ENCODE results near the gene C12orf75.
"Not testable (repeated sequence)": the region's sequence is repeated elsewhere in the genome, so short reads cannot be mapped to it uniquely, and the experiment has no call there.

The C12orf75 gene

DNA sequence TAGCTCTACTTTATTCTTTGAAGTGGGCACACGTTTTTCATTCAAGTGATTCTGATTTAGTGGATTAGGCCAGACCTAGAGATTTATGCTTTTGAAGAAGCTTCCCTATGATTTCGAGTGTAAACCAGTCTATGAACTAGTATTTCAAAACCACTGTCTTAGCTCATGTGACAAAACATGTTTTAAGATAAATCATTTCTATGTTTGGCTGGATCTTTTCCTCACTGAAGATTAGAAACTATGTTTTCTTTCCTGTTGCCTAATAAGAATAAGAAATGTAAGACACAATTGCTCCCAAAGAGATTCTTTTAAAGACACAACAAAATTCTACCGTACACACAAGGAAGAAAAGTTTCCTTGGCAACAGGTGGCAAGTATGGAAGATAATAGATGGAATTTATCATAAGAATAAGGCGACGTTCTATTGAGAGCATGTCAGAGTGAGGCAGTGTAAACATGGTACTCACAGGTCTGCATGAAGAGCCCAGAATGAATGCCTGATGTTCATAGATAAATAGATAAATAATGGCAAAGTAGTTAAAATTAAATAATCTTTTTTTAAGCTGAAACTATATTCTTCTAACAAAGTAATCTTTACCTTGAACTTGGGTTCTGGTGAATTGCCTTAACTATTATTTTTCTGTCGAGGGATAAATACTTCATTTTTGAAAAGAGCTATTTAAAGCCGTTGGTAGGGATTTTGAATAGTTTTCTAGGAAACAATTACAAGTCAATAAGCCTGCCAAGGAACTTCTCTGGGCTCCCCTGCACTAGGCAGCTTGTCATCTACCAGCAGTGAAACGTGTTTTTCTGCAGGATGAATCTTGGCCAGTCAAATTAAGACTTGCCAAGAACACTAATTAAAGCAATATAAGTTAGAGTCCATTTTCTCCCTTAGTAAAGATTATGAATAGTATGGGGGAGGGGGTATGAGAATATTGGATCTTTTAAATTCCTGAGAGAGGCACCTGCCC lies 34.1 kb upstream of the C12orf75 start:
- Histone ChIP-seq H3K9ac (ENCODE audit: low read length) (no peak overlapping the region), H3K27me3 (ENCODE audit: control insufficient read depth, insufficient read depth, low read length) (no peaks in the 10 kb centered on the region), H3K36me3 (ENCODE audit: control insufficient read depth, insufficient read depth, low read length) (no peaks in the 10 kb centered on the region), H3K27ac (ENCODE audit: low read depth, low read length) (no peak overlapping the region), H3K4me3 (ENCODE audit: low read length) (no peak overlapping the region), H3K4me1 (ENCODE audit: control insufficient read depth, insufficient read depth, low read length) (no peaks in the 10 kb centered on the region)

DNA sequence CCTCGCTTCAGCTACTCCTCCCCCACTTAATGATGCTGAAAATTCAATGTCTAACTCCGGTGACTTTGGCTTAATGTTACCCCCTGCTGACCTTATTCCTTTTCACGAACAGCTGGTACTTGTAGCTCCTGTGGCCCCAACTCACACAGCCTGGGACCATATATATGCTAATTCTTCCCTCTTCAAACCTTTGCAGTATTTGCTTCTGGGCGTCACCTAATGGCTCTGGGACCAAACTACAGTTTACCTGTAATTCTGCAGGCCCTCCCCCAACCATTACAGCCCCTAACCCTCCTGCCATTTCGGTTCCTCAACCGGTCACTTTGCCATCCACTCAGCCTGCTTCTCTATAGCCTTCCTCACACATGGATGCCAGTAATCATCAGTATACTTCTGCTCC lies 29.6 kb upstream of the C12orf75 start:
- H3K9ac ChIP-seq (ENCODE audit: low read length), result no peak overlapping the region
- H3K27ac ChIP-seq (ENCODE audit: low read depth, low read length), result no peak overlapping the region
- no peaks in the 10 kb centered on the region for H3K36me3 ChIP-seq (ENCODE audit: control insufficient read depth, insufficient read depth, low read length)
- H3K27me3 ChIP-seq (ENCODE audit: control insufficient read depth, insufficient read depth, low read length), result no peaks in the 10 kb centered on the region
- H3K4me3 ChIP-seq (ENCODE audit: low read length), result no peak overlapping the region
- no peaks in the 10 kb centered on the region for H3K4me1 ChIP-seq (ENCODE audit: control insufficient read depth, insufficient read depth, low read length)

DNA sequence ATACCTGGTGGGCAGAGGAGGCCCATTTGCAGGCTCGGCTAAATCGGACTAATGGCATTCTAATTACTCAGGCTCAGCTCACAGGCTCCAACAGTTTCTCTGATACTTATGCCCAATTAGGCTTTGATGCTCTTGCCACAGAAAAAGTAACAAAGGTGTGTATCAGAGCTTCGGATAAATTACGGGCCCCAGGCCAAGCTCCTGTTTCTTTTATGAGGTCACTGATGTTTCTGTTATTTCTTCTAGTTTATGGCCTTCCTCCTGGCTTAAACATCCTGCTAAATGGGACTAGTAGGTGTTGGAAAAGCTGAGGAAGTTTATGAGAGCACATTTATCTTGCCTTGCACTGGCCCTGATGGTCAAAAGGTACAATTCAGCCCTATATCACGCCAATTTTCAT lies 28.8 kb upstream of the C12orf75 start:
- H3K4me1 ChIP-seq (ENCODE audit: control insufficient read depth, insufficient read depth, low read length), result no peaks in the 10 kb centered on the region
- no peak overlapping the region for H3K9ac ChIP-seq (ENCODE audit: low read length)
- H3K27me3 ChIP-seq (ENCODE audit: control insufficient read depth, insufficient read depth, low read length), result no peaks in the 10 kb centered on the region
- no peaks in the 10 kb centered on the region for H3K36me3 ChIP-seq (ENCODE audit: control insufficient read depth, insufficient read depth, low read length)
- H3K4me3 ChIP-seq (ENCODE audit: low read length), result no peak overlapping the region
- H3K27ac ChIP-seq (ENCODE audit: low read depth, low read length), result no peak overlapping the region

DNA sequence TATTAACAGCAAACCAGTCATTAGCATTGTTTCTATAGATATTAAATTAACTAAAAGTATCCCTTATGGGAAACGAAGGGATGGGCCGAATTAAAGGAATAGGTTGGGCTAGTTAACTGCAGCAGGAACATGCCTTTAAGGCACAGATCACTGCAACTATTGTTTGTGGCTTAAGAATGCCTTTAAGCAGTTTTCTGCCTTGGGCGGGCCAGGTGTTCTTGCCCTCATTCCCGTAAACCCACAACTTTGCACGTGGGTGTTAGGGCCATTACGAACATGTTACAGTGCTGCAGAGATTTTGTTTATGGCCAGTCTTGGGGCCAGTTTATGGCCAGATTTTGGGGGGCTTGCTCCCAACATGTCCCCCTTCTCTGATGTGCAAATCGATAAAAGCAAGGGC lies 27.5 kb upstream of the C12orf75 start:
- not testable (repeated sequence) for H3K27me3 ChIP-seq (ENCODE audit: control insufficient read depth, insufficient read depth, low read length); H3K4me3 ChIP-seq (ENCODE audit: low read length); H3K4me1 ChIP-seq (ENCODE audit: control insufficient read depth, insufficient read depth, low read length); H3K9ac ChIP-seq (ENCODE audit: low read length); H3K27ac ChIP-seq (ENCODE audit: low read depth, low read length); H3K36me3 ChIP-seq (ENCODE audit: control insufficient read depth, insufficient read depth, low read length)

DNA sequence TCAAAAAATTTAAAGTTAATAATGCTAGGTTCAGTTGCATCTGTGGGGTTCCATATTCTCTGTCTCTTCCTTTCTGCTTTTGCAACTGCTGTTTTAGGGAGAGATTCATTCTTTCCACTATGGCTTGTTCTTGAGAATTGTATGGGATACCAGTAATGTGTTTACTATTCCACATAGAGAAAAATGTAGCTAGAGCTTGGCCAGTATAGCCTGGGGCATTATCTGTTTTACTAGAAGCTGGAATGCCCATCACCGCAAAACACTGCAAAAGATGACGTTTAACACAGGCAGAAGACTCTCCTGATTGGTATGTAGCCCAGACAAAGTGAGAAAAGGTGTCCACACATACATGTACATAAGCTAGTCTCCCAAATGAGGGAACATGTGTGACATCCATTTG lies 25.9 kb upstream of the C12orf75 start:
- H3K27ac ChIP-seq (ENCODE audit: low read depth, low read length); H3K4me3 ChIP-seq (ENCODE audit: low read length); H3K9ac ChIP-seq (ENCODE audit: low read length): not testable (repeated sequence)

DNA sequence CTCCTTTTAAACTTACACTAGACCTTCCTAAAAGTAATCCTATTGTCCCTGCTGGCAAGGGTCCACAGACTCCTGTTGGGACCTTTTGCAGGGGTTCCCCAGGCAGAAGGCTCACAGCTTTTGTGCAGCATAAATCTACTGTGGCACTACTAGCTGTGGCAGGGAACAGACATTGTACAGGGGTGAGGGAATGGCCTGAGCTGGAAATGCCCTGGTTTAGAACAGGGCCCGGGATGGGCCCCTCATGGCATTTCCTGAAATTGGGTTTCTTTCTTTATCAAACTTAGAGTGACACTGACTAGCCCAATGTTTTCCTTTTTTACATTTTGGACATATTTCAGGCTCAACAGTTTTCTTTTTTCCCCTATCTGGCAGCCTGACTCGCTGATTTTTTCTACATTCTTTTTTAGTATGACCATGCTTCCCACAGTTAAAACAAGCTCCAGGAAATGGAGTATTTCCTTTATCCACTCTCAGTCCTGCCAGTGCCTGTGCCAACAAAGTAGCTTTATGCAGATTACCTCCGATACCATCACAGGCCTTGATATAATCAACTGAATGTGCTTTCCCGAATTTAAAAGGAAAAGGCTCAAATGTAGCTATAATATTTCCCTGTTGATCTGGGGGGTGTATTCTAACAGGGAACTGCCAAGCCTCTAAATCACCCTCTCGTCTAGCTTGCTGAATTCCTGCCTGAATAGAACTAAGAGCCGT lies 22.7 kb upstream of the C12orf75 start:
- not testable (repeated sequence) for H3K27ac ChIP-seq (ENCODE audit: low read depth, low read length); H3K36me3 ChIP-seq (ENCODE audit: control insufficient read depth, insufficient read depth, low read length); H3K4me3 ChIP-seq (ENCODE audit: low read length); H3K4me1 ChIP-seq (ENCODE audit: control insufficient read depth, insufficient read depth, low read length); H3K9ac ChIP-seq (ENCODE audit: low read length); H3K27me3 ChIP-seq (ENCODE audit: control insufficient read depth, insufficient read depth, low read length)

More for the DNA sequence above, 25.9 kb upstream of the C12orf75 start:
- not testable (repeated sequence) for H3K36me3 ChIP-seq (ENCODE audit: control insufficient read depth, insufficient read depth, low read length); H3K4me1 ChIP-seq (ENCODE audit: control insufficient read depth, insufficient read depth, low read length); H3K27me3 ChIP-seq (ENCODE audit: control insufficient read depth, insufficient read depth, low read length)

DNA sequence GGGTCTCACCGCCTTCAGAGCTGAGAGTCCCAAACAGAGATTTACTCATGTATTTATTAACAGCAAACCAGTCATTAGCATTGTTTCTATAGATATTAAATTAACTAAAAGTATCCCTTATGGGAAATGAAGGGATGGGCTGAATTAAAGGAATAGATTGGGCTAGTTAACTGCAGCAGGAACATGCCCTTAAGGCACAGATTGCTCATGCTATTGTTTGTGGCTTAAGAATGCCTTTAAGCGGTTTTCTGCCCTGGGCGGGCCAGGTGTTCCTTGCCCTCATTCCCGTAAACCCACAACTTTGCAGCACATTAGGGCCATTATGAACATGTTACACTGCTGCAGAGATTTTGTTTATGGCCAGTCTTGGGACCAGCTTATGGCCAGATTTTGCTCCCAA lies 21.7 kb upstream of the C12orf75 start:
- H3K27ac ChIP-seq (ENCODE audit: low read depth, low read length); H3K27me3 ChIP-seq (ENCODE audit: control insufficient read depth, insufficient read depth, low read length); H3K9ac ChIP-seq (ENCODE audit: low read length); H3K4me3 ChIP-seq (ENCODE audit: low read length); H3K36me3 ChIP-seq (ENCODE audit: control insufficient read depth, insufficient read depth, low read length); H3K4me1 ChIP-seq (ENCODE audit: control insufficient read depth, insufficient read depth, low read length): not testable (repeated sequence)

DNA sequence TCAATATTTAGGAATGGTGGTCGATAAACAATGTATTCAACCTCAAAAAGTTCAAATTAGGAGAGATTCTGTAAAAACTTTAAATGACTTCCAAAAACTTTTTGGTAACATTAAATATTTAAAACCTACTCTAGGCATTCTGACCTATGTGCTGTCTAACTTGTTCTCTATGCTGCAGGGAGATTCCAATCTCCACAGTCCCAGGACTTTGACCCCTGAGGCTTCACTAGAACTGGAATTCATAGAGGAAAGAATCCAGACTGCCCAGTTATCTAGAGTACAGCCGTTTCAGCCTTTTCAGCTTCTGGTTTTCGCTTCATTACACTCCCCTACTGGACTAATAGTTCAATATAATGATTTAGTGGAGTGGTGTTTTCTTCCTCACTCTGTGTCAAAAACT lies 21.1 kb upstream of the C12orf75 start:
- H3K27ac ChIP-seq (ENCODE audit: low read depth, low read length); H3K27me3 ChIP-seq (ENCODE audit: control insufficient read depth, insufficient read depth, low read length); H3K36me3 ChIP-seq (ENCODE audit: control insufficient read depth, insufficient read depth, low read length); H3K9ac ChIP-seq (ENCODE audit: low read length); H3K4me1 ChIP-seq (ENCODE audit: control insufficient read depth, insufficient read depth, low read length); H3K4me3 ChIP-seq (ENCODE audit: low read length): not testable (repeated sequence)

DNA sequence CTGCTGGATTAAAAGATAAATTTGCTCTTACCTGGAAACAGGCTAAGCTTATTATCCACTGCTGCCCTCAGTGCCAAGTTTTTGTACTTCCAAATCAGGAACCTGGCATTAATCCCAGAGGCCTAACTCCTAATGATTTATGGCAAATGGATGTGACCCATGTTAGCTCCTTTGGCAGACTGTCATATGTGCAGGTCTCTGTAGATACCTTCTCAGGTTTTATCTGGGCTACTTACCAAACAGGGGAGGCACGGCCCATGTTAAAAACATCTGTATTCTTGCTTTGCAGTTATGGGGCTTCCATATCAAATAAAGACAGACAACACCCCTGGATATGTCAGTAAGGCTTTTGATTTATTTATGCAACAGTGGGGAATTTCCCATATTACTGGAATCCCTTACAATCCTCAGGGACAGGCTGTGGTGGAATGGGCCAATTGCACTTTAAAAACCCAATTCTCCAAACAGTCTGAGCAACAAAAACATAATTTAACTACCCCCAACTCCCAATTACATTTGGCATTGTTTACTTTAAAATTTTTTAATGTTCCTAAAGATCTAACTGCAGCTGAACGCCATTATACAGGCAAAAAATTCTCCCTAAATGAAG lies 19.9 kb upstream of the C12orf75 start:
- not testable (repeated sequence) for H3K4me3 ChIP-seq (ENCODE audit: low read length); H3K9ac ChIP-seq (ENCODE audit: low read length); H3K27me3 ChIP-seq (ENCODE audit: control insufficient read depth, insufficient read depth, low read length); H3K36me3 ChIP-seq (ENCODE audit: control insufficient read depth, insufficient read depth, low read length); H3K4me1 ChIP-seq (ENCODE audit: control insufficient read depth, insufficient read depth, low read length); H3K27ac ChIP-seq (ENCODE audit: low read depth, low read length)

DNA sequence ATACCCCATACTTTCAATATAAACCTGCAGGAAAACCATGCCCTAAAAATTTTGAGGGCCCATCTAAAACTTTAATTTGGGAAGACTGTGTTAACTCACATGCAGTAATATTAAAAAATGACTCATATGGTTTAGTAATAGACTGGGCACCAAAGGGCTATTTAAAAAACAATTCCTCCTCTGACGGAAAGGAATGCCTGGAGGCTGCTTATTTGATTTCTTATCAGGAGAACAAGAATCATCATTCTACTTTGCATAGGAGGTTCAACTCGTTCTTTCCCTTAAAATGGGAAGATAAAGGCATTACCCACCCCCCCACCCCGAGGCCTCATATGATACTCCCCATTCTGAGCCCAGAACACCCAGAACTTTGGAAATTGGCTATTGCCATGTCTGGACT lies 18.6 kb upstream of the C12orf75 start:
- not testable (repeated sequence) for H3K4me3 ChIP-seq (ENCODE audit: low read length); H3K9ac ChIP-seq (ENCODE audit: low read length); H3K27ac ChIP-seq (ENCODE audit: low read depth, low read length); H3K36me3 ChIP-seq (ENCODE audit: control insufficient read depth, insufficient read depth, low read length); H3K4me1 ChIP-seq (ENCODE audit: control insufficient read depth, insufficient read depth, low read length); H3K27me3 ChIP-seq (ENCODE audit: control insufficient read depth, insufficient read depth, low read length)

DNA sequence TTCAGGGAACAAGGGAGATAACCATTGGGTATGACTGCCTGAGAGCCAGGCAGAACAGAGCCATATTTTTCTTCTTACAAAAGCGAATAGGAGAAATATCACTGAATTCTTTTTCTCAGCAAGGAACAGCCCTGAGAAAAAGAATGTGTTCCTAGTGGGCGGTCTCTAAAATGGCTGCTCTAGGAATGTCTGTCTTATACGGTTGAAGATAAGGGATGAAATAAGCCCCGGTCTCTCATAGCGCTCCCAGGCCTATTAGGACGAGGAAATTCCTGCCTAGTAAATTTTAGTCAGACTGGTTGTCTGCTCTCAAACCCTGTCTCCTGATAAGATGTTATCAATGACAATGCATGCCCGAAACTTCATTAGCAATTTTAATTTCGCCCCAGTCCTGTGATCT lies 16.7 kb upstream of the C12orf75 start:
- not testable (repeated sequence) for H3K27me3 ChIP-seq (ENCODE audit: control insufficient read depth, insufficient read depth, low read length); H3K4me1 ChIP-seq (ENCODE audit: control insufficient read depth, insufficient read depth, low read length); H3K27ac ChIP-seq (ENCODE audit: low read depth, low read length); H3K4me3 ChIP-seq (ENCODE audit: low read length); H3K36me3 ChIP-seq (ENCODE audit: control insufficient read depth, insufficient read depth, low read length); H3K9ac ChIP-seq (ENCODE audit: low read length)

DNA sequence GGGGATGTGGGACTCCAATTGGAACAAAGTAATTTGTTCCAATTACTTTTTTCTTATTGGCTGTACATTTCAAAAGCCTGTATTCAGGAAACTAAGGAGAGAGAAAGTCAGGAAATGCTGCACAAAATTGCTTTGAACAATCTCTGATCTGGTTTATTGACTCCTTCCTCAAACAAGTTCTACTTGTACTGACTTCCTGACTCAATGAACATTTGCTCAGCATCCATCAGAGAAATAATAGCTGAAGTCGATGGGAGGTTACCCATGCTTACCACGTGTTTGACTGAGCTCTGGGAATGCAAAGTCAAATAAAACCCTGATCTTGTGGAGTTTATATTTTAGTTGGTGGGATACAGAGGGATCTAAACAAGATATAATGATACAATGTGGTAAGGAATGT lies 15.4 kb upstream of the C12orf75 start:
- H3K27me3 ChIP-seq (ENCODE audit: control insufficient read depth, insufficient read depth, low read length), result no peaks in the 10 kb centered on the region
- no peak overlapping the region for H3K4me3 ChIP-seq (ENCODE audit: low read length)
- no peak overlapping the region for H3K9ac ChIP-seq (ENCODE audit: low read length)
- no peaks in the 10 kb centered on the region for H3K4me1 ChIP-seq (ENCODE audit: control insufficient read depth, insufficient read depth, low read length)
- no peaks in the 10 kb centered on the region for H3K36me3 ChIP-seq (ENCODE audit: control insufficient read depth, insufficient read depth, low read length)
- H3K27ac ChIP-seq (ENCODE audit: low read depth, low read length), result no peak overlapping the region
